ENCODE data around the gene ANO6.

DNA sequence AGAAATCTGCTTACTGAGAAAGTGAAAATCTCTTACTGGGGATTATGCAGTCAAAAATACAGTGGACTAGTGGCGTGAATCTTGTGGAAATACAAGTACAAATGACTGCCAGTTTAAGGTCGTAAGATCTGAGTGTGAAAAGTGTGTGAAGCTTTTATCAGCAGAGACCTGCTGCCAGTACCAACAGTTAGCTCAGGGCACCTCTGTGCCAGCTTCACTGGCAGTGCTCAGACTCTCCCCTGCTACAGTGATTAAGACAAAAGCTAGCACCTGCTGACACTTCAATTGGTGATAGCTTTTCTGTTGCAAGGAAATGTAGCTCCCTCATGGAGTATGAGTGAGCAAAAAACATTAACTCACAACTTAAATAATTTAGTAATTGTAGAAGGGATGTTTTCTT lies 185.1 kb downstream of the ANO6 start:
- no peak for TF ChIP-seq CTCF (IDR thresholded peaks at IDR 0.05)
- no peak for TF ChIP-seq POLR2A (IDR thresholded peaks at IDR 0.05)
